Right atrium auricular region (tissue), 2 donors: Measurements from ENCODE around the gene MIEF2. TPM values are rescaled to one million over a fixed set of nuclear protein-coding genes. Genes with fewer than 3 reads are reported as not detected.

Source experiments
- DNase-seq: peaks from one replicate; pipeline ENCODE4 v3.0.0-alpha.2; 2019; ENCODE audit warnings: low spot score
- H3K27ac ChIP-seq, 2 donors: fragments of 200-600 bp; sonication (generic); 1 replicate in 1 of 2; 2 replicates in 1 of 2; pipeline ENCODE4 v1.5.1; 2016 to 2019
- H3K27me3 ChIP-seq, 2 donors: fragments of 200-600 bp; sonication (generic); one replicate each; pipeline versions ENCODE4 v1.5.1 to v1.6.0; 2017 to 2019
- H3K36me3 ChIP-seq: fragments of 200-600 bp; sonication (generic); one replicate; pipeline ENCODE4 v1.5.1; 2016
- H3K4me1 ChIP-seq, 2 donors: fragments of 200-600 bp; sonication (generic); one replicate each; pipeline versions ENCODE4 v1.5.1 to v1.6.0; 2017 to 2019
- H3K4me3 ChIP-seq, 2 donors: fragments of 200-600 bp; sonication (generic); 1 replicate in 1 of 2; 2 replicates in 1 of 2; pipeline ENCODE4 v1.5.1; 2017 to 2019; ENCODE audit warnings: mild to moderate bottlenecking in 1 of 2, moderate library complexity in 1 of 2
- H3K9me3 ChIP-seq, 2 donors: fragments of 200-600 bp; sonication (generic); one replicate each; pipeline ENCODE4 v1.5.1; 2019
- CTCF ChIP-seq, 2 donors: fragments of 200-600 bp; sonication (generic); IDR thresholded peaks; one replicate each; pipeline ENCODE4 v1.5.1; 2019; ENCODE audit warnings: antibody characterized with exemption in 2 of 2
- total RNA-seq, 2 donors: library from RNA; depleted of rRNA; stranded (reverse); fragments of >200 nt; gene quantifications; one replicate each; pipeline ENCODE4 v1.1.0, GENCODE V29; 2016

Gene MIEF2
- total RNA-seq, 2 donors from 2014 or later: 14.1 to 20.2 TPM

- no peak for DNase-seq
- peaks cover 0 to 22% of the 10 kb centered on the region in 2 donors for H3K4me1 ChIP-seq
- no peak for TF ChIP-seq CTCF (IDR thresholded peaks at IDR 0.05)
Observed at GRCh38 chr17:18228176-18228682, 32.2 kb upstream of the MIEF2 start.

GRCh38 chr17:18229254-18229653, 31.2 kb upstream of the MIEF2 start:
- H3K9me3 ChIP-seq: no peaks in the 10 kb centered on the region
- H3K36me3 ChIP-seq: peaks cover 7% of the 10 kb centered on the region
- no peaks in the 10 kb centered on the region for H3K27me3 ChIP-seq
- H3K4me1 ChIP-seq: peaks cover 0 to 19% of the 10 kb centered on the region in 2 donors
- no peak overlapping the region for H3K4me3 ChIP-seq
- no peak for DNase-seq
- no peak overlapping the region for H3K27ac ChIP-seq
- TF ChIP-seq CTCF (IDR thresholded peaks at IDR 0.05): no peak

More at GRCh38 chr17:18228176-18228682, 32.2 kb upstream of the MIEF2 start:
- H3K27ac ChIP-seq: no peak overlapping the region
- no peak overlapping the region for H3K4me3 ChIP-seq
- H3K36me3 ChIP-seq: no peaks in the 10 kb centered on the region
- H3K9me3 ChIP-seq: no peaks in the 10 kb centered on the region
- H3K27me3 ChIP-seq: no peaks in the 10 kb centered on the region

- Histone ChIP-seq H3K27ac (no peak overlapping the region), H3K4me1 (peaks cover 0 to 14% of the 10 kb centered on the region in 2 donors), H3K4me3 (no peak overlapping the region), H3K9me3 (no peaks in the 10 kb centered on the region), H3K36me3 (peaks cover 10% of the 10 kb centered on the region), H3K27me3 (no peaks in the 10 kb centered on the region)
- DNase-seq: no peak
- no peak for TF ChIP-seq CTCF (IDR thresholded peaks at IDR 0.05)
Observed at GRCh38 chr17:18229771-18230170, 30.7 kb upstream of the MIEF2 start.

GRCh38 chr17:18230288-18231141, 29.9 kb upstream of the MIEF2 start:
- TF ChIP-seq CTCF (IDR thresholded peaks at IDR 0.05): no peak
- Histone ChIP-seq H3K4me3 (no peak overlapping the region), H3K36me3 (peaks cover 10% of the 10 kb centered on the region), H3K27me3 (no peaks in the 10 kb centered on the region), H3K4me1 (peaks cover 0 to 12% of the 10 kb centered on the region in 2 donors), H3K27ac (no peak overlapping the region), H3K9me3 (no peaks in the 10 kb centered on the region)
- no peak for DNase-seq

- Histone ChIP-seq H3K9me3 (no peaks in the 10 kb centered on the region), H3K27ac (no peak overlapping the region), H3K27me3 (no peaks in the 10 kb centered on the region), H3K36me3 (peaks cover 10% of the 10 kb centered on the region), H3K4me1 (peaks cover 0 to 17% of the 10 kb centered on the region in 2 donors), H3K4me3 (no peak overlapping the region)
- no peak for DNase-seq
- no peak for TF ChIP-seq CTCF (IDR thresholded peaks at IDR 0.05)
Observed at GRCh38 chr17:18231164-18231563, 29.3 kb upstream of the MIEF2 start.
